Trophoblast cell (in vitro differentiated cells and primary cell): ENCODE measurements around the gene POMGNT1.

Experiments used
- DNase-seq, 2 donors: peaks; one replicate each; pipeline ENCODE4 v3.0.0-alpha.2; 2016
- H2AFZ ChIP-seq: 2 replicates; pipeline ENCODE4 v1.6.1; 2013; ENCODE audit warnings: low read length, moderate library complexity, mild to moderate bottlenecking; ENCODE audit not compliant: insufficient read depth, poor library complexity
- H2AK5ac ChIP-seq: 2 replicates; pipeline ENCODE4 v1.6.1; 2013; ENCODE audit warnings: mild to moderate bottlenecking, low read length
- H2BK120ac ChIP-seq: 2 replicates; pipeline ENCODE4 v1.6.1; 2013; ENCODE audit warnings: low read length, mild to moderate bottlenecking, moderate library complexity; ENCODE audit not compliant: insufficient read depth, poor library complexity
- H2BK12ac ChIP-seq: 2 replicates; pipeline ENCODE4 v1.6.1; 2013; ENCODE audit warnings: mild to moderate bottlenecking, low read length, moderate library complexity
- H2BK5ac ChIP-seq: 2 replicates; pipeline ENCODE4 v1.6.1; 2013; ENCODE audit warnings: low read length, low read depth, moderate library complexity, mild to moderate bottlenecking; ENCODE audit not compliant: poor library complexity
- H3K14ac ChIP-seq: 2 replicates; pipeline ENCODE4 v1.6.1; 2013; ENCODE audit warnings: mild to moderate bottlenecking, low read length
- H3K18ac ChIP-seq: 2 replicates; pipeline ENCODE4 v1.6.1; 2013; ENCODE audit warnings: mild to moderate bottlenecking, low read length
- H3K23ac ChIP-seq: 2 replicates; pipeline ENCODE4 v1.6.1; 2013; ENCODE audit warnings: low read length
- H3K27ac ChIP-seq: 2 replicates; pipeline ENCODE4 v1.5.1; 2013; ENCODE audit warnings: low read depth, mild to moderate bottlenecking, inconsistent platforms, low read length, moderate library complexity
- H3K27me3 ChIP-seq: 2 replicates; pipeline ENCODE4 v1.6.1; 2013; ENCODE audit warnings: inconsistent platforms, mild to moderate bottlenecking, low read length, moderate library complexity; ENCODE audit not compliant: insufficient read depth
- H3K36me3 ChIP-seq, 2 experiments: 1 replicate in 1 of 2; 2 replicates in 1 of 2; pipeline ENCODE4 v1.6.1; 2013; ENCODE audit warnings: low read length in 2 of 2, mild to moderate bottlenecking in 2 of 2, moderate library complexity in 1 of 2; ENCODE audit not compliant: insufficient read depth in 2 of 2, control insufficient read depth in 1 of 2
- H3K4ac ChIP-seq: 2 replicates; pipeline ENCODE4 v1.6.1; 2013; ENCODE audit warnings: low read depth, mild to moderate bottlenecking, low read length, moderate library complexity
- H3K4me1 ChIP-seq, 2 experiments: 1 replicate in 1 of 2; 2 replicates in 1 of 2; pipeline ENCODE4 v1.6.1; 2013; ENCODE audit warnings: low read length in 2 of 2, mild to moderate bottlenecking in 2 of 2, moderate library complexity in 1 of 2; ENCODE audit not compliant: insufficient read depth in 2 of 2, control insufficient read depth in 1 of 2
- H3K4me2 ChIP-seq: 2 replicates; pipeline ENCODE4 v1.6.1; 2013; ENCODE audit warnings: inconsistent platforms, mild to moderate bottlenecking, low read length, moderate library complexity
- H3K4me3 ChIP-seq: 2 replicates; pipeline ENCODE4 v1.5.1; 2013; ENCODE audit warnings: mild to moderate bottlenecking, low read depth, low read length, inconsistent platforms
- H3K79me1 ChIP-seq: one replicate; pipeline ENCODE4 v1.6.1; 2013; ENCODE audit warnings: low read length
- H3K79me2 ChIP-seq: 2 replicates; pipeline ENCODE4 v1.6.1; 2013; ENCODE audit warnings: low read length, mild to moderate bottlenecking; ENCODE audit not compliant: control insufficient read depth, insufficient read depth, poor library complexity
- H3K9ac ChIP-seq: 2 replicates; pipeline ENCODE4 v1.6.1; 2013; ENCODE audit warnings: mild to moderate bottlenecking, low read length
- H3K9me3 ChIP-seq: 2 replicates; pipeline ENCODE4 v1.6.1; 2013; ENCODE audit warnings: low read depth, mild to moderate bottlenecking, control low read depth, inconsistent platforms, low read length; ENCODE audit not compliant: insufficient read depth
- H4K12ac ChIP-seq: 2 replicates; pipeline ENCODE4 v1.6.1; 2013; ENCODE audit warnings: low read depth, mild to moderate bottlenecking, low read length, moderate library complexity
- H4K8ac ChIP-seq: 2 replicates; pipeline ENCODE4 v1.6.1; 2013; ENCODE audit warnings: low read depth, mild to moderate bottlenecking, low read length, moderate library complexity
- H4K91ac ChIP-seq: one replicate; pipeline ENCODE4 v1.6.1; 2013; ENCODE audit warnings: low read depth, mild to moderate bottlenecking, low read length, moderate library complexity
- WGBS: extraction: QIAGEN DNeasy Blood & Tissue Kit; methylation state at CpG from one replicate; pipeline ENCODE4 v1.1.7; 2013; ENCODE audit warnings: missing lambda C conversion rate; ENCODE audit not compliant: insufficient read length, insufficient coverage; ENCODE audit errors: extremely low coverage; 5-methylcytosine and 5-hydroxymethylcytosine counted together

Gene POMGNT1

DNA sequence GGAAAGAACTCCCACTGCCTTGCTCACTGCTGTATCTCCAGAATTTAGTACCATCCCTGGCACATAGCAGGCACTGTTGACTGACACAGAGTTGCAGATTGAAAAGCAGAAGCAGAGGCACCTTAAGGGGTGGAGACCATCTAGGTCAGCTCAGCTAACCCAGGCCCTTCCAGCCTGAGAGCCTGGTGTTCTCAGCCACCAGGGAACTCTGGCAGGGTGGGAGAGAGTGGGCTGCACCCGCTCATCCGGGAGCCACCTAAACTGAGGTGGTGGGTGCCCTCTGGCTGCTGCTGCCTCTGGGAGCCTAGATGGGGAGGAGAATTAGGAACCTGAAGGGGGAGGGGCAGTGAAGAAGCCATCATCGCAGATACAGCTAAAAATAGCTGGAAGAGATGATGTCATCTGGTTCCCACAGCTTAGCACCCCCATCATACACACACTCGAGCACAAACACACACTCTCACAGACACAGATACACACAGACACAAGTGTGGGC lies 24.8 kb downstream of the POMGNT1 start:
- Histone ChIP-seq H3K18ac (no peak overlapping the region), H3K9me3 (no peaks in the 10 kb centered on the region), H3K9ac (no peak overlapping the region), H2BK120ac (no peak overlapping the region), H3K27ac (no peak overlapping the region), H2AK5ac (no peak overlapping the region), H3K23ac (no peak overlapping the region), H3K79me2 (peaks cover 4% of the 10 kb centered on the region), H3K36me3 (no peaks in the 10 kb centered on the region), H2BK12ac (no peak overlapping the region), H3K79me1 (peaks cover 8% of the 10 kb centered on the region), H2BK5ac (no peak overlapping the region), H2AFZ (no peak overlapping the region), H3K14ac (no peak overlapping the region), H3K4ac (no peak overlapping the region), H4K8ac (no peak overlapping the region), H4K12ac (no peak overlapping the region), H3K4me2 (no peak overlapping the region), H3K4me3 (no peak overlapping the region), H4K91ac (no peak overlapping the region), H3K4me1 (peaks cover 24 to 25% of the 10 kb centered on the region in 2 experiments), H3K27me3 (no peaks in the 10 kb centered on the region)
- WGBS = no CpG with 5 or more reads among the region's 4 CpGs
- DNase-seq = no peak

DNA sequence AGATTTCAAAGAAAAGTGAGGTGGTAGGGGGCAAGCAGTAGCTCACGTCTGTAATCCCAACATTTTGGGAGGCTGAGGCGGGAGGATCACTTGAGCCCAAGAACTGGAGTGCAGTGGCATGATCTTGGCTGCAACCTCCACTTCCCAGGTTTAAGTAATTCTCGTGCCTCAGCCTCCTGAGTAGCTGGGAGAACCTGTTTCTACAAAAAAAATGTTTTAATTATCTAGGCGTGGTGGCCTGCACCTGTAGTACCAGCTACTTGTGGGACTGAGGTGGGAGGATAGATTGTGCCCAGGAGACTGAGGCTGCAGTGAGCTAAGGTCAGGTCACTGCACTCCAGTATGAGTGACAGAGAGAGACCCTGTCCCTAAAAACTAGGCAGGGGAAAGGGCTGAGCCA lies 25.9 kb downstream of the POMGNT1 start:
- Histone ChIP-seq H3K4me2 (peak overlapping the region; percentile 14), H3K27ac (no peak overlapping the region), H2BK5ac (no peak overlapping the region), H2AFZ (no peak overlapping the region), H3K27me3 (no peaks in the 10 kb centered on the region), H2BK120ac (no peak overlapping the region), H4K12ac (no peak overlapping the region), H2AK5ac (no peak overlapping the region), H3K79me1 (peaks cover 8% of the 10 kb centered on the region), H3K79me2 (peaks cover 4% of the 10 kb centered on the region), H3K4me1 (peaks cover 23 to 24% of the 10 kb centered on the region in 2 experiments), H3K14ac (no peak overlapping the region), H3K18ac (no peak overlapping the region), H3K4me3 (no peak overlapping the region), H3K36me3 (no peaks in the 10 kb centered on the region), H3K9me3 (no peaks in the 10 kb centered on the region), H3K23ac (no peak overlapping the region), H3K9ac (no peak overlapping the region), H2BK12ac (no peak overlapping the region), H4K8ac (no peak overlapping the region), H3K4ac (no peak overlapping the region), H4K91ac (peak overlapping the region; percentile 9)
- peak; percentile 69 to 89 for DNase-seq
- WGBS = no CpG with 5 or more reads among the region's 4 CpGs

DNA sequence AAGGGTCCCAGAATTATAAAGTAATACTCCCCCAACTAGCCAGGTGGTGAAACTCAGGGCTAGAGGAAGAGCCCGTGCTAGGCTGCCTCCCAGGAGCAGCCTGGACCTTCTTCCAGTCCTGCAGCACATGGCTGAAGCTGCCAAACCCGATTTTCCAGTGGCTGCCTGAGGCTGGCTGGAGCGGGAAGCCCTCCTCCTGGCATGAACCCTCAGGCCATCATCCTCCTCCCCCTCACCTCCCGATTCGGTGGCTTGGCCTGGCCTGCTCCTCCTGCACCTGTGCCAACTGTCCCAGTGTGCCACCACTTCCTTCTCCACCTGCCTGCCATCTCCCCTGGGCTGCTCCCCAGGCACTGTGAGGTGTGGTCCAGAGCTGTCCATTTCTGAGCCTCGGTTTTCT lies 26.4 kb downstream of the POMGNT1 start:
- H3K36me3 ChIP-seq = no peaks in the 10 kb centered on the region
- H3K14ac ChIP-seq = no peak overlapping the region
- WGBS = no CpG with 5 or more reads among the region's 6 CpGs
- peak overlapping the region; percentile 92 for H2BK12ac ChIP-seq
- peaks cover 8% of the 10 kb centered on the region for H3K79me1 ChIP-seq
- no peak overlapping the region for H4K12ac ChIP-seq
- peak overlapping the region; percentile 44 for H2BK120ac ChIP-seq
- H3K18ac ChIP-seq = no peak overlapping the region
- H2AFZ ChIP-seq = peak overlapping the region; percentile 25
- no peaks in the 10 kb centered on the region for H3K9me3 ChIP-seq
- peak overlapping the region; percentile 33 for H4K8ac ChIP-seq
- H3K4me2 ChIP-seq = peak overlapping the region; percentile 14
- H2BK5ac ChIP-seq = no peak overlapping the region
- peaks cover 23 to 26% of the 10 kb centered on the region in 2 experiments for H3K4me1 ChIP-seq
- H3K79me2 ChIP-seq = peaks cover 4% of the 10 kb centered on the region
- peak overlapping the region; percentile 89 for H4K91ac ChIP-seq
- H3K27me3 ChIP-seq = no peaks in the 10 kb centered on the region
- H2AK5ac ChIP-seq = no peak overlapping the region
- no peak overlapping the region for H3K4ac ChIP-seq
- H3K23ac ChIP-seq = no peak overlapping the region
- H3K9ac ChIP-seq = no peak overlapping the region
- H3K4me3 ChIP-seq = no peak overlapping the region
- H3K27ac ChIP-seq = peak overlapping the region; percentile 22
- DNase-seq = peak; percentile 93 to 96

DNA sequence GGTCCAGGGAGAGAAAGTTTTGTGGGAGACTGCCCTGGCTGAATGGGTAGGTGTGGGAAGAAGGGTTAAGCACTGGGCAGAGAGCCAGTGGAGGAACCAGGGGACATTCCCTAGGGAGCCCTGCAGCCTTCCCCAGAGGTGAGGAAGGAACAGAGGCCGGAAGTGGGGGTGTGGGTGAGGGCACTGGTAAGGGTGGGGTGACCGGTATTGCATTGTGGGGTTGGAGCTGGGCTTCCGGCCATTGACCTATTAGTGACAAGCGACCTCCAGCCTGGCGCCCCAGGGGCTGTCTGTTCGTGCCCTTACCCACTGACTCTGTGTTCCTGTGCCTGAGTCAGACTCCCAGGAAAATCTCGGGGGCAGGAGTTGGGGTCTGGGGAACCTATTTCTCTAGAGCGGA lies 26.9 kb downstream of the POMGNT1 start:
- Histone ChIP-seq H3K36me3 (no peaks in the 10 kb centered on the region), H3K18ac (peak overlapping the region; percentile 62), H2BK12ac (peak overlapping the region; percentile 92), H3K4me2 (peak overlapping the region; percentile 9), H3K27me3 (no peaks in the 10 kb centered on the region), H3K4me1 (peaks cover 23 to 26% of the 10 kb centered on the region in 2 experiments), H3K4ac (peak overlapping the region; percentile 66), H3K23ac (no peak overlapping the region), H2BK120ac (peak overlapping the region; percentile 44), H3K4me3 (no peak overlapping the region), H4K12ac (peak overlapping the region; percentile 22), H3K9ac (no peak overlapping the region), H4K8ac (peak overlapping the region; percentile 33), H2BK5ac (no peak overlapping the region), H3K79me2 (peaks cover 4% of the 10 kb centered on the region), H2AK5ac (peak overlapping the region; percentile 75), H4K91ac (peak overlapping the region; percentile 89), H3K27ac (peak overlapping the region; percentile 22), H3K14ac (peak overlapping the region; percentile 62), H2AFZ (peak overlapping the region; percentile 25), H3K79me1 (peaks cover 8% of the 10 kb centered on the region), H3K9me3 (no peaks in the 10 kb centered on the region)
- WGBS = no CpG with 5 or more reads among the region's 8 CpGs
- DNase-seq = no peak
